Glutamatergic neuron (in vitro differentiated cells): Measurements from ENCODE around the gene DOCK2. TPM values are rescaled to one million over a fixed set of nuclear protein-coding genes. Genes with fewer than 3 reads are reported as not detected.

Source experiments
- DNase-seq: peaks from one replicate; pipeline ENCODE4 v3.0.0; 2022
- H3K27ac Mint-ChIP-seq: one replicate; pipeline ENCODE4 v1.8.0; 2020; ENCODE audit warnings: mild to moderate bottlenecking, mixed read lengths, inconsistent platforms; ENCODE audit not compliant: unreplicated experiment
- H3K27me3 Mint-ChIP-seq: one replicate; pipeline ENCODE4 v1.8.0; 2020; ENCODE audit warnings: mild to moderate bottlenecking, moderate library complexity, mixed read lengths, inconsistent platforms; ENCODE audit not compliant: unreplicated experiment
- H3K36me3 Mint-ChIP-seq: one replicate; pipeline ENCODE4 v1.8.0; 2020; ENCODE audit warnings: mild to moderate bottlenecking, mixed read lengths, inconsistent platforms; ENCODE audit not compliant: unreplicated experiment
- H3K4me1 Mint-ChIP-seq: one replicate; pipeline ENCODE4 v1.8.0; 2020; ENCODE audit warnings: mild to moderate bottlenecking, low read depth, mixed read lengths, inconsistent platforms; ENCODE audit not compliant: unreplicated experiment
- H3K4me3 Mint-ChIP-seq: one replicate; pipeline ENCODE4 v1.8.0; 2020; ENCODE audit warnings: mild to moderate bottlenecking, mixed read lengths, inconsistent platforms; ENCODE audit not compliant: unreplicated experiment
- H3K9me3 Mint-ChIP-seq: one replicate; pipeline ENCODE4 v1.8.0; 2020; ENCODE audit warnings: mild to moderate bottlenecking, moderate library complexity, mixed read lengths, inconsistent platforms; ENCODE audit not compliant: unreplicated experiment
- CTCF ChIP-seq: fragments of 200-600 bp; sonication (generic); IDR thresholded peaks from one replicate; pipeline ENCODE4 v1.5.0; 2021; ENCODE audit not compliant: partially characterized antibody, unreplicated experiment
- total RNA-seq: library from RNA; stranded (reverse); fragmentation: NEBNext Ultra II Directional; extraction: Animal tissue kit (Norgen Biotek cat#: 25700); gene quantifications from one replicate; pipeline ENCODE4 v1.2.1, GENCODE V29; 2021; ENCODE audit not compliant: unreplicated experiment

DOCK2 gene
- total RNA-seq, 1 donor from 2014 or later: 0.66 TPM

GRCh38 chr5:169906745-169907649, 269.9 kb downstream of the DOCK2 start:
- H3K4me3 Mint-ChIP-seq: no peak overlapping the region
- H3K4me1 Mint-ChIP-seq: peaks cover 19% of the 10 kb centered on the region
- H3K9me3 Mint-ChIP-seq: peaks cover 7% of the 10 kb centered on the region
- no peaks in the 10 kb centered on the region for H3K36me3 Mint-ChIP-seq
- H3K27ac Mint-ChIP-seq: no peak overlapping the region
- DNase-seq: no peak
- peaks cover 3% of the 10 kb centered on the region for H3K27me3 Mint-ChIP-seq
- TF ChIP-seq CTCF: no peak

- TF ChIP-seq CTCF: no peak
- DNase-seq: no peak
- peaks cover 19% of the 10 kb centered on the region for H3K4me1 Mint-ChIP-seq
- H3K9me3 Mint-ChIP-seq: peaks cover 5% of the 10 kb centered on the region
- no peak overlapping the region for H3K4me3 Mint-ChIP-seq
- no peaks in the 10 kb centered on the region for H3K36me3 Mint-ChIP-seq
- H3K27ac Mint-ChIP-seq: no peak overlapping the region
- peaks cover 3% of the 10 kb centered on the region for H3K27me3 Mint-ChIP-seq
Observed at GRCh38 chr5:169908864-169909263, 271.8 kb downstream of the DOCK2 start.

- no peak for DNase-seq
- H3K36me3 Mint-ChIP-seq: no peaks in the 10 kb centered on the region
- H3K9me3 Mint-ChIP-seq: peaks cover 5% of the 10 kb centered on the region
- H3K27ac Mint-ChIP-seq: peak overlapping the region; percentile 75
- peaks cover 25% of the 10 kb centered on the region for H3K4me1 Mint-ChIP-seq
- H3K27me3 Mint-ChIP-seq: peaks cover 3% of the 10 kb centered on the region
- H3K4me3 Mint-ChIP-seq: peak overlapping the region; percentile 41
- no peak for TF ChIP-seq CTCF
Observed at GRCh38 chr5:169909945-169910344, 272.9 kb downstream of the DOCK2 start.

GRCh38 chr5:169910393-169910792, 273.3 kb downstream of the DOCK2 start:
- H3K4me1 Mint-ChIP-seq: peaks cover 29% of the 10 kb centered on the region

More at GRCh38 chr5:169910393-169910792, 273.3 kb downstream of the DOCK2 start:
- Mint-ChIP-seq H3K9me3 (peaks cover 5% of the 10 kb centered on the region), H3K4me3 (no peak overlapping the region), H3K27ac (peak overlapping the region; percentile 75), H3K27me3 (peaks cover 3% of the 10 kb centered on the region), H3K36me3 (no peaks in the 10 kb centered on the region)
- no peak for DNase-seq
- TF ChIP-seq CTCF: no peak
